GM18517 (cell line): ENCODE data around the gene FN1.
"Not testable (repeated sequence)": the region's sequence is repeated elsewhere in the genome, so short reads cannot be mapped to it uniquely, and the experiment has no call there.

ENCODE experiments used
- ATAC-seq: cut with Tn5 transposase; IDR thresholded peaks from one replicate; pipeline ENCODE4 v1.9.1; 2021; ENCODE audit warnings: mild to moderate bottlenecking, moderate library complexity; ENCODE audit not compliant: unreplicated experiment

FN1 gene

DNA sequence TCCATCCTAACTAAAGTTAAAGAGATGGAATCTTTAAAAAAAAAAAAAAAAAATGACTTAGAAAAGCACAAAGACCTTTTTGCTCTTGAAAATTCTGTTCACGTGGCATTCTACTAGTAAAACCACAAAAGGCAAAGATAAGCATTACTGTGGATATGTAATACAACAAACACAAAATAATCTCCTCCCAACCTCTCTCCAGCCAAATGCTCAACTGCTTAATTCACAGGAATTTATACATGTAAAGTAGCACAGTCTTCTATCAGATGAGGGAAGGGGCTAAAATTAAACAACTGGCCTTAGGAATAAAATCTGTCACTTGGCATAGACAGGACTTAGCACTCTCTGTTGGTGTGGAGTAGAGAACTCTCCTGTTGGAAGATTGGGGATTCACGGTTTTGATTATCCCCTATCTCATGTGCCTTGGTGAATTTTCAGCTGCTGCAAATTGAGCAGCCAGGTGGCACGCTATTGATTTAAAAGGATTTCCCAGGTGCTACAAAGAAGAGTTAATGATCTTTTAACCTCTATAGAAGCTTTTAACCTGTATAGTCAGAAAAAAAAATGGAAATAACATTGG, 66.6 kb downstream of the FN1 start:
- ATAC-seq: no peak

DNA sequence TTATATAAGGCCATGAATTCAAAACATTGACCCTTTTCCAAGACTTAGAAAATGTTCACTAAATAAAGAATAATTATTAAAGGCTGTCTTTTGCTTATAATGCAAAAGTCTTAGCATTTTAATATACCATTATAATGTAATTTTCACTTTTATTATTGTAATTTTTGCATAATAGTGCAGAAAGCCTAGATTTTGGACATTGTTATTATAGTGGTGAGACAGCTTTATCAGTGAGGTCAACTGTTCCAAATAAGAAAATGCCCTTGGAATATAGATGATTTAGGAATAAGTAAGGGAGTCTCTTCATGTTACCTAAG, 67.4 kb downstream of the FN1 start:
- no peak for ATAC-seq

- no peak for ATAC-seq
Observed at GRCh38 chr2:215367662-215368492, 68.0 kb downstream of the FN1 start.

DNA sequence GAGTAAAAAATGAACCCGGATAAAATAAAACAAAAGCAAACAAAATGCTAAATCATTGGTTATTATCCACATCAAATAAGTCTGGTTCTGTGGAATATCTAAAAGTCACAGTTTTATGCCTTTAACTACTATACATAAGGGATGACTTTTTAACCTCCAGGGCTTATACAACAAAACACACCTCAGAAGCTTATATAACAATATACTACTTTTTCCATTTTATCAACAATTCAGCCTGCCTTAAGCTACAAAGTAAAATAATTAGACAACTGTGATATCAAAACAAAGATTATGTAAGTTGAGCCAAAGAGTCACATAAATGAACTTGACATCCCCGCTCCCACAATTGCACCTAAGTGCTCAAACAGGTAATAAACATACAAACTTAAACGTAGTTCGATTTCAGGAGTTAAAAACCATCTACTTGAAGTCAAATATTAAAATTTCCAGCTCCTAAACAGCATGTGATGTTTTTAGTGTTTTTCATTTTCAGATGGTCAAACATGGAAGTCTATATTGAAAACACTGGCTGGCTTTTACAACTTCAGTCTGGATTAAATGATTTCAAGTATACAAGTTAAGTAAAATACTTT, 69.3 kb downstream of the FN1 start:
- ATAC-seq: no peak

GRCh38 chr2:215365184-215365658, 70.6 kb downstream of the FN1 start:
- no peak for ATAC-seq

DNA sequence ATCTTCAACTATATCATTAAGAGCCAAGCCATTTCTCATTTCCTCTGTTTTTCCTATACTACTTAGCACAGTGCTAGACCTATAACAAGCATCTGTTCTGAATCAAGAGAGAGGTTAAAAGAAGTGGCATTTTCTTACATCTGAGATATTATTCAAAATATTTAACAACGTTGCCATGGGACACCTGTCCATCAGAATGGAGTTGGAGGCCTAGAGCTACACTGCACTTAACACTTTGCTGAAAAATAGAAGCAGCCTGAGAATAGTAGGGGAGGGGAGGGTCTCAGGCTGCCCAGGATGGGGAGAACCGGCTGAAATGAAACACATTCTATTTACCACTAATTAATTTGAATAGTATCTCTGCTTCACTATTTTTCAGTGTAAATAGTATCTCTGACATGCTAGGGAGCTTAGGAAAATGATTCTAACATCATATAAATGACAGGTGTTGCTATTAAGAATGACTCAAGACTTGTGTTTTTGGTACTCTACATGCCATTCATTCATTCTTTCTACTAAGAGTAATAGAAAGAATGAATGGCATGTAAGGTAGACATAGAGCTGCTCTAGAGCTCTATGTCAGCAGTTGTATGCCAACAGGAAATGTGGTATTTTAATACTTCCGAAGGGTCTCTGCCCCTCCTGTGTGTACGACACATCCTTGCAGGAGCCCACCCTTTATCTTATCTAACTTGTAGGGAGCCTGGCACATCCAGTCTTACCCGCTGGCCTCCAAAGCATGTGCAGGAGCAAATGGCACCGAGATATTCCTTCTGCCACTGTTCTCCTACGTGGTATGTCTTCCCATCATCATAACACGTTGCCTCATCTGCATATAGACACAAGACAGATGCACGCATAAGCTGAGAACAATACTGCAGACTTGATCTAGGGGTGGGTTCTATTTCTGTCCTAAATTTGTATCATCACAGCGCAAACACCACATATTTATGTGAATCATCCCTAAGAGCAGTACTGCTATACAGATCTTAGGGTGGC, 71.4 kb downstream of the FN1 start:
- no peak for ATAC-seq

DNA sequence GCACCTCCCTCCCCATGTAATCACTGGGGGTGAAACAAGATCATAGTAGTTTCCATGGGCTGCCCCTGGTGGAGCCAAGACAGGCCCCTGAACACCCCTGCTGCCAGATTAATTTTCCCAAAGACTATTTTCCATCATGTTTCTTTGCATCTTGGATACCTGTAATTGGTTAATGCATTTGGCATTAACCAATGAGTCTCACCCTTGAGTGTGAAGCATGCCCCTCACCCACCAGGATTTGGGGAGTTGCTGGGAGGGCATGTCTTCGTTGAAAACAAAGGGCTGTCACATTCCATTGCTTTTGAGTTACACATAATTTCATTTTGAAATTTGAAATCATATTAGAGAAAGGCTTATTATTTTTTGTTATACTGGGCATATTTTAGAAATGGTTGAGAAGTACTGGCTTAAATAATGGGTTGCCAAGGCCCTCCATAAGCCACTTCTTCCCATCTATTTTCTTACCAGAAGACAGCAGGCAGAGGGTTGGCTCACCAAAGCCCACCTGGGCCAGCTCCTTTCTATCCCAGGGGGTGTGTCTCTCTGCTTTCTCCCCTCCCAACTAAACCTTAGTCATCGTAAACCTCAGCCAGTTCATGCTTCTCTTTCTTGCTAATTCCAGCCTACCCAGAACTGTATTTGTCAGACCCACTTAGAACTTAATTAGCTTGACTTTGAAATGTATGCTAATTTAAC, 72.3 kb downstream of the FN1 start:
- no peak for ATAC-seq

- ATAC-seq: no peak
Observed at GRCh38 chr2:215363039-215363438, 72.8 kb downstream of the FN1 start.

DNA sequence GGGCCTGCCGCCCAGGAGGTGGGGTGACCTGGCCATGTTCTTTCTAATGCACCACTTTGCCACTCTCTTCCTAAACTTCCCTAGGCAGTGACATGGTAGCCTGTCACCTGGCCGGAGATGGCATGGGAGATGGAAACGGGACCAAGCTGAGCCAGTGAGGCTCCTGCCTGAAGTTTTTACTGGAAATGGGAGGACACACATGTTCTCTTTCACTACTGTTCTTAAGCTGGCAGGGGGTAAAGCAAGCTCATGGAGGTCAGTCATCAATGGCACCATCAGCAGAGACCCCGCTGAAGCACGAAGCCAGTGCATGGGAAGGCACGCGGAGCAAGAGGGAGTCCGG, 73.3 kb downstream of the FN1 start:
- no peak for ATAC-seq

- ATAC-seq: no peak
Observed at GRCh38 chr2:215361876-215362561, 73.8 kb downstream of the FN1 start.

DNA sequence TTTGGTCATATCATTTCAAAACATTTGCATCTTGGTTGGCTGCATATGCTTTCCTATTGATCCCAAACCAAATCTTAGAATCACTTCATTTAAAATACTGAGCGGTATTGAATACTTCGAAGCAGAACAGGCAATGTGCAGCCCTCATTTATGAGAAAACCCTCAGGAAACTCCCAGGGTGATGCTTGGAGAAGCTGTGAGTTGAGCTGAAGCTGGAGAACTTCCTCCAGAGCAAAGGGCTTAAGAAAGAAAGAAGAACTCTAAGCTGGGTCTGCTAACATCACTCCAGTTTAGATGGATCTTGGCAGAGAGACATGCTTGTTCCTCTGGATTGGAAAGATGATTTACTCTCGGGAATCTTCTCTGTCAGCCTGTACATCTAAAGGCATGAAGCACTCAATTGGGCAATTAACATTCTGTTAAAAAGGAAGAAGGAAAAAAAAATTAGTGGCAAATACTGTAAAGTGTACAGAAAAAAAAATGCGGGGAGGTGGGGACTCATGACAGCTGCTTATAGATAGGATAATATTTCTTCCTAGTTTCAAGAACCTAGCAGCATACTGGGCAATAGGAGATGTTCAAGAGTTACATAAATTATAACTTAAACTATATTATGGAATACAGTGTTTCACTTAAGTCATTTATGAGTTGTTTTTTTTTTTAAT, 74.5 kb downstream of the FN1 start:
- ATAC-seq: no peak

DNA sequence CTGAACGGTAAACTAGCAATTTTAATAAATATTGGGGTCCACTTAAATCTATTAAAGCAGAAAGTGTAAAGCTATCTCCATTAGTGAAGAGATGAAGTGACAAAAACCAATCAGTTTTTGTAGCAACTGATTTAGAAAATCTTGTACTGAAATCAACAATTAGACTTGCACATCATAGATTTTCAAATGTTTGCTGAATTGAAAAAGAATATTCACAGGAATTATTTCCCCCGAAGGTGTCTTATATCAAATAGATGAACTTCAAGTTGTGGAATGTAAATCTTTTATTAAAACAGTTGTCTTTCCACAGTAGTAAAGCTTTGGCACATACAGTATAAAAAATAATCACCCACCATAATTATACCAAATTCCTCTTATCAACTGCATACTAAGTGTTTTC, 75.3 kb downstream of the FN1 start:
- ATAC-seq: no peak

- ATAC-seq: not testable (repeated sequence)
Observed at GRCh38 chr2:215360059-215360458, 75.8 kb downstream of the FN1 start.

- no peak for ATAC-seq
Observed at GRCh38 chr2:215359576-215359922, 76.3 kb downstream of the FN1 start.

DNA sequence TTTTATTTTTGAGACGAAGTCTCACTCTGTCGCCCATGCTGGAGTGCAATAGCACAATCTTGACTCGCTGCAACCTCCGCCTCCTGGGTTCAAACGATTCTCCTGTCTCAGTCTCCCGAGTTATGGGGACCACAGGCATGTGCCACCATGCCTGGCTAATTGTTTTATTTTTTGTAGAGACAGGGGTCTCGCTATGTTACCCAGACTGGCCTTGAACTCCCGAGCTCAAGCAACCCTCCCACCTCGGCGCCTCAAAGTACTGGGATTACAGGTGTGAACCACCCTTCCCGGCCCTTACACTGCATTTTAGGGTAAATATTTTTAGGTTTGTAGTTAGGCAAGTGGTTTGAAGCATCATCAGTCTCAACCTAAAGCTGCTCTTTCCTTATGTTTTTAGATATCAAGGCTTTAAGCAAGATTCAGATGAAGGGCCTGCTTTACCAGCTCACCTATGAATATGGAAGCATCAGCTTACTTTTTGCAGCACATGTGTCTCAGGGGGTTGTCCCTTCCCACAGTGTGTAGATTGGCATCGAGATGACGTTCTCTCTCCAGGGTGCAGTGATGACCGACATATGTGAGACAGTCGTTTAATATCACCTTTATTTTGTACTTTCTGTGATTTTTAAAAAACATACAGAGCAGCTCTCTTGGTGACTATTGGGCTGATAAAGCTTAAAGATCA, 76.8 kb downstream of the FN1 start:
- ATAC-seq: no peak

DNA sequence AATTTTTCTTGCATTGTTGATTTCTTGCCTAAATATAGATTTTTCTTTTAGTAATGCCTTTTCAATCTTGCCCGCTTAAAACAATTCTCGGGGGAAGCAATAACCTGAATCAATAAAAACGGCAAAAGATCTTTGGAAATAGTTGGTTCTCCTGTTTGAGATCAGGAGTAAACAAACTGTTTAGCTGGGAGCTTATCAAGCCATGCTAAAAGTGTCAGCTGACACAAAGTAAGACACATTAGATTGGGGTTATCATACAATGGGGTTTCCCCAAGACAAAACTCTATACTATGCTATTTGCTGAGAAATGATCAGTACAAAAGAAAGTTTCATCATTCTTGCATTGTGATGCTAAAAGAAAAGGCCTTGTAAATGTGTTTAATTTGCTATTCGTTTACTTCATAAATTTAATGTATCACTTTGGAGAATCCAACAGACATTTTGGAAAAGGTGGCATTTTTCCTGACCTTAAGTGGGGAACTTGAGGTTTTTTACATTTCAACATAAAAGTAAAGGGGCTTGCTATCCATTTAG, 77.5 kb downstream of the FN1 start:
- ATAC-seq: no peak

DNA sequence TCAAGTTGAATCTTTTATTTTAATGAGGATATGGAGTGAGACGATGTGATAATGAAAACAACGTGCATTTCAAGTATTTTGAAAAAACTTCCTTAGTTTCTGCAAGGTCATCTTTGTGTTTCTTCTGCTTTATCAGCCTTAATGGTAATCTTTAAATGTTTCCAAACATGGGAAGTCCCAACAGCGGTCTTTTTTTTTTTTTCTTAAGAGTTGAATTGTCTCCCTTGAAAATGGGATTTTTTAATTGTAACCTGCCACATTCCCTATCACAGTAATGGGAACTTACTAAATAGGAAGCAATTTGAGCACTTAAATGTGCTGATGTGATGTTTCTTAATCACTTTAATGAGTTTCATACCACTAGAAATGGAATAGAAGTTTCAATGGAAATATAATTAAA, 78.2 kb downstream of the FN1 start:
- no peak for ATAC-seq

GRCh38 chr2:215356948-215357461, 78.9 kb downstream of the FN1 start:
- ATAC-seq: no peak
